ENCODE results near the gene ENHO.
"Not testable (repeated sequence)": the region's sequence is repeated elsewhere in the genome, so short reads cannot be mapped to it uniquely, and the experiment has no call there.

ENHO gene

DNA sequence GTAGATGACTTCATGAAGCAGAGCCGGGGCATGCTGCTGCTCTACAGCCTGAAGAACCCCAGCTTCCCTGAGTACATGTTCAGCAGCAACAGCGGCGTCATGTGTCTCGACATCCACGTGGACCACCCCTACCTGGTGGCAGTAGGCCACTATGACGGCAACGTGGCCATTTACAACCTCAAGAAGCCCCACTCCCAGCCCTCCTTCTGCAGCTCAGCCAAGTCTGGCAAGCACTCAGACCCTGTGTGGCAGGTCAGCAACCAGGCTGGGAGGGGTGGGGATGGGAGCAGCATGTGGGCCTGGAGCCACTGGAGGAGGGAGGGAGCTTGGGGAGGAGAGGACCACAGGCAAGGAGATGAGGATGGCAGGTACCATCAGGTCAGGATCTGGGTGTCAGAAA is 16.2 kb downstream of the ENHO start:
- no peak for DNase-seq (ENCODE audit: low read depth)

DNA sequence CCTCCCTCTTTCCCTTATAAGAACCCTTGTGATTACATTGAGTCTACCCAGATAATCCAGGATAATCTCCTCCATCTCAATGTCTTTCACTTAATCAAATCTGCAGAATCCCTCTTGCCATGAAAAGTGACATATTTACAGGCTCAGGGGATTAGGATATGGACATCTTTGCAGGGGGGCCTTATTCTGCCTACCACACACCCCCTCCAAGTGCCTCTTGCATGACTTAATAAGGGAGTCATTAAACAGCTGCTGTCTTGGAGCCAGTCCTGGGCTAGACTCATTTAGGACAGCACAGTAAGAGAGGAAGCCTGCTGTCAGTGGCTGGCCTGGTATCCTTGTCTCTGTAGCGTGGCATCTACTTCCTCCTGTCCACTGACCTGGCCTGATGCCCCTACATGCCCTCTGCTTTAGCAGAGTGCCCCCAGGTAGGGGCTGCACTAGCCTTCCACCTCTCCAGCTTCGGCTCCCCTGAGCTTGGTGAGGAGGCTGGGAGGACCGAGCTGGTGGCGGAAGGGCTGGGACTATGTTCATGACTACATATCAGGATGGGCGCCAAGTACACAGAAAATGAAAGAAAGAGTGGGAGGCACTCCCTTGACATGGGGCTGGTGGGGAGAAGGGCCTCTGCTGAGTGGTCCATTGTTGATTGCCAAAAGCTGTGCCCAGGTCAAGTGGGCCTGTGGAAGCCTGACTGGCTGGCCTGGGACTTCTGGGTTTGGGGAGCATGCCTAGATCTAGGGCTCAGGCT is 17.2 kb downstream of the ENHO start:
- no peak for DNase-seq (ENCODE audit: low read depth)

DNA sequence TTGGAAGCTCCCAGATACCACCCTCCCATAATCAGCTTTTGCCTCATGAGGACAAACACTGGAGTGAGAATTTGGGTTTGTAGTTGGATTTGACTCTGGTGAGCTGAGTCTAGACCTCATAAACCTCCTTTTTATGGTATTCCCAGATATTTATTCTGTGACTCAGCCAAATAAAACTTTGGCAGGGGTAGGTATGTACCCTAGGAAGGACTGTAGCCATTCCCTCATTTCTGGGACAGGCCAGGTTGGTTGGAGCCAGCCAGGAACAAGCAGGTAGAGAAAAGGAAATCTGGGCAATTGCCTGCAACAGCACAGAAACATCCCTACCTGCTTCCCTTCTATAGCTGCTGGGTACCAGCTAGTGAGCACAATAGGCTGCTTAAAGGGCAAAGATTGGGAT is 19.4 kb downstream of the ENHO start:
- DNase-seq (ENCODE audit: low read depth), result no peak

DNA sequence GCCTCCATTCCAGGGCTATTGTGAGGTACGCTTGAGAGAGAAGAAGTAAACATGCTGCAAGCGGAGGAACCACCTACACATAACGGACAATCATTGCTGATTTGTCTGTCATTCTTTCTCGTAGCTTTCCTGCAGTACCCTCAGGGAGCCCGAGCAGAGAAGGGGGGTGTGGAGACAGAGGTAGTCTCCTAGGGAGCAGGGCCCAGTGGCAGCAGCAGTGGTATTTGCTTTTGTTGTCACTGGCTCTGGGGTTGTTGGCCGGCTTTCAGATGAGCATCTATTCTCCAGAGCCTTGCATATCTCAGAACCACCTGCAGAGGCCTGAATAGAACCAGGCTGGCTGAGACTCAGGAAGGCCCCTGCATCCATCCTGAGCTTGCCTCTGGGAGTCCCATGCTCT is 19.9 kb downstream of the ENHO start:
- no peak for DNase-seq (ENCODE audit: low read depth)

DNA sequence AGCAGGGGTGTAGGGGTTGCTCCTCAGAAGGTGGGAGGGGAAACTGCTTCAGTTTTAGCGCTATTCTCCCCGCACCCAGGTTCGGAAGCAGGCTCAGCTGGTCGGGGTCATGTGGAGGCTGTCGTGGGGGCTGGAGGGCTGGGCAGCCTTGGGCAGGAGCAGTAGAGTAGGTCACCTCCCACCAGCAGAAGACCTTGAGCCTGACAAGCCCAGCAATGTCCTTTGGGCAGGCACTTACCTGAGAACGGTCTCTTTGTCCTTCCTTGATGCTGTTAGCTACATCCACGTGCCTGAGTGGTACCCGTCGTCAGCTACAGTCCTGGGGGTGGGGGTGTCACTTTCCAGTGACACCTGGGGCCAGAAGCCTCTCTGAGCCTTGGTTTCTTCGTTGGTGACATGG is 20.3 kb downstream of the ENHO start:
- no peak for DNase-seq (ENCODE audit: low read depth)

DNA sequence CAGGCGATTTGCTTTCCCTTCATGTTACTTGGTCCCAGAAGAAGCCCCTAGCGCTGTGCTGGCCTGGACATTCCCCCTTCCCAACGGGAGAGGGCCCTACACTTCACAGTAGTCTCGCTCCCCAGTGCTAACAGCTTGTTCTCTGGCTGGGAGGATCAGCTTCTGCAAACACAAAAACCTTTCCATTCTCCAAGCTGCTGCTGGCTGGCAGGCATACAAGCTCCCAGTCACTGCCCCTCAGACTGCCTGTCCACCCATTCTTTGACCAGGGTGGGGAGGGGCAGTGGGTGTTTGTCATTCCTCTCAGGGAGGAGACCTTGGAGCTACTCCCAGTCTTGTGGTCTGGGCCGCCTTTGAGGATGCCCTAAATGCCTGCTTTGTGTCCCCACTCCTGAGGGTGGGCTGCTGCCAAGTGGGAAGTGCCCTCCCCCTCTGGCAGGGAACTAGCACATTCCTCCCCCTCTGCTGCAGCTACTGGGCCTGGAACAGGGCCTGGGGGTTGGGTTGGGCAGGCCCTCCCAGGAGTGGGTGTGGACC is 20.8 kb downstream of the ENHO start:
- DNase-seq (ENCODE audit: low read depth), result no peak

DNA sequence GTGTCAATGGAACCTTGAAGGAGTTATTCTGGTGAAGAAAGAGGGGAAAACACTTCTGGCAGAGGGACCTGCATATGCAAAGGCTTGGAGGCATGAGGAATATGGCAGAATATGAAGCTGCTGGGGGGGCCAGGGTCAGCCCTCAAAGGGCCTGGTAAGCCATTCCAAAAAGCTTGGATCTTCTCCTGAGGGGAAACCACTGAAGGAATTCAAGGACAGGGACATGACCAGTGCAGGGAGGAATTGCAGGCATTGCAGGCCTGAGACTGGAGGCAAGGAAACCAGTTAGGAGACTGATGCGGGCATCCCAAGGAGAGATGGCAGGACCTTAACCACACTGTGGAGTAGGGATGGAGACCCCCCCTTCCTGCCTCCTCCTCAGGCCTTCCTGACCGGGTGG is 21.4 kb downstream of the ENHO start:
- DNase-seq (ENCODE audit: low read depth), result no peak

DNA sequence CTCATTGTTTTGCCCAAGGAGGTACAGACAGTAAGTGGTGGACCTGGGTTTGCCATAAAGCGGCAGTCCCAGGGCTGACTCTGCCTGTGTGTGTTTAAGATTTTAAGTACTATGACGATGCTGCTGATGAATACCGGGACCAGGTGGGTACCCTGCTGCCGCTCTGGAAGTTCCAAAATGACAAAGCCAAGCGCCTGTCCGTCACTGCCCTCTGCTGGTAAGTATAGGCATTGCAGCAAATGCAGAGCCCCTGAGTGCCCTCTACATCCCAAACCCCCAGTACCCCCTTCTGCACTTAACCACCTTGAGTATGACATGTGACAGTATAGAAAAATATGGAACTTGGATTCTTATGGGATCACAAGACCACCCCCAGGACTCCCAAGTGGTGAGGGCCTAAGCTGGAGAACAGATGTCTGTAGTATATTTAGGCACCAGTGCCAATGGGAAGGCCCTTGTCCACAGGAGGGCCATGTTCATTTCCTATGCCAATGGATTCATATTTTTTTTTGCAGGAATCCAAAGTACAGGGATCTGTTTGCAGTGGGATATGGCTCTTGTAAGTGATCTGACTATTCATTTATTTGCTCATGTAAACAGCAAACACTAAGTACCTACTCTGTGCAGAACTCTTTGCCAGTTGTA is 22.0 kb downstream of the ENHO start:
- peak; percentile 66 for DNase-seq (ENCODE audit: low read depth)

DNA sequence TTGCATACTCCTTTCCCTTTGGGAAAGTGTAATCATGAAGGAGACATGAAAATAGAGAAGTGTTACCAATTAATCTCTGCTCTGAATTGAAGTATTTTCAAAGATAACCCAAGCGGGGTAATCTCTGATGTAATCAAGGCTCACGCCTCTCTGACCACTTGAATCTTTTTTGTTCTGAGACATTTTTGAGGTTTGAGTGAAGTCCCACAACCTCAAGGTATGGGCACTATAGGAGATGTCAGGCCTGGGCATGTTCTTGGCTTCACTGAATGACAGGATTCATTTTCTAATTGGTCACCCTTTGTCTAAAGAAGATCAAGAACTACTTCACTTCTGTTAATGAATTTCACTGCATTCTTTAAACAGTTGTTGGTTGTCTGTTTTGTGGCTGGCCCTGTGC is 23.7 kb downstream of the ENHO start:
- no peak for DNase-seq (ENCODE audit: low read depth)

DNA sequence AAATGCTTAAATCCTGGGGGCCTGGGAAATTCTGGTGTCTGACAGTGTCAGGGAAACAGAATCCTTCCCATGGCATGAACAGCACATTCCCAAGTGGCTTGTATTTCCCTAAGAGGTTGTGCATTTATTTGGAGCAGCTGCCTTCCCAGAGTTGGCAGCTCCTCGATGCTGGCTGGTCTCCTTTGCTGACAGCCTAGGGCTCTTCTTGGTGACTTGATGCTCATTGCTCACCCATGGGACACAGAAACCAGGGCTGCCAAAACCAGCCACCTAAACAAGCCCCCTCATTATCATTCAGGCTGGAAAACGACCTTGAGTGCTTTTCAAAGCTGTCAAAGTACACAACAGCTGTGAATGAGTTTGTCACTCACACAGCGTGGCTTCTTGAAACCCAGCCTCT is 24.2 kb downstream of the ENHO start:
- DNase-seq (ENCODE audit: low read depth), result no peak

DNA sequence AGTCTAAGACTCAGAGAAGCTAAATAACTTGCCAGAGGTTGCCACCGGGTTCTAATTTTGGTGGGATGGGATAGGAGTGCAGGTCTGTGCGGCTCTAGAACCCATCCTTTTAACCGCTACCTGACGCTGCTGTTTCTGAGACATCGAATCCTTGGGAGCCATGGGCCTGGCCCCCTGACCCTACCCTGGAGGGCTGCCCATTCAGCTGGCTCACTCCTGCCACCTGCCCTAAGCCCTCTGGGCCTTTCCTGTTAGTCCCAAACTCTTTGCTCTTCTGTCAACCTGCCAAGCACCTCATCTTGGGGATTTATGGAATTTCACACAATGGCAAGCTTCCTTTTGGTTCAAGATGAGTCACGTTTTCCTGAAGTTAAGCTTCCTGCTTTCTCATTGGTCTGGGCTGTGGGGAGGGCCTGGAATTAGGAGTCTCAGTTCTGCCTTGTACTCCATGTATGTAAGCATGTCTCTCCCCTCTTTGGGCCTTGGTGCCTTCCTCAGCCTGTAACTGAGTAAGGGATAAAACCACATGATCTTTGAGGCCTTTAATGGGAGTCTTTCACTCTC is 26.6 kb downstream of the ENHO start:
- no peak for DNase-seq (ENCODE audit: low read depth)

DNA sequence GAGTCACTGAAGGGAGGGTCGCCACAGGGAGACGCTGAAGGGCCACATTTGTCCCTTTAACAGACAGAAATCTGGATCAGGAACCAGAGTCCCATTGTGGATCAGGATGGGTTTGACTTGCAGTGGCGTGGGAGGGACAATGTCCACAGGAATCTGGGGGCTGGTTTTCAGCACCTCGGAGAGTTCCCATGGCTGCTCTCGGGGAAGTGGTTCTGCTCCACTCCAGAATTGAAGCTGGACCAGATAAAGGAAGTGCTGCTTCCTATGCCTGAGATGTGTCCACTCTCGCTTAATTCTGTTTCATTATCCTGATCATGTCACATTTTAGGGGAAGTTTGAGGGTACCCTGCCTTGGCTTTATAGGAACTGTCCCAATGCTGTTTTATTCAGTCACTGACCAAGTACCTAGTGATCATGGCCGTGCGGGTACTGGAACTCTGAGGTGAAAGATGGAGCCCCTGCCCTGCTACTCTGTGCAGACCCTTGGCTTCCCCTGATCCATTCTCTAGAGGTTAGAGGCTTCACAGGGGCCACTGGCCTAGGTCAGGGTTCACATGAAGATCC is 28.7 kb downstream of the ENHO start:
- DNase-seq (ENCODE audit: low read depth), result no peak

DNA sequence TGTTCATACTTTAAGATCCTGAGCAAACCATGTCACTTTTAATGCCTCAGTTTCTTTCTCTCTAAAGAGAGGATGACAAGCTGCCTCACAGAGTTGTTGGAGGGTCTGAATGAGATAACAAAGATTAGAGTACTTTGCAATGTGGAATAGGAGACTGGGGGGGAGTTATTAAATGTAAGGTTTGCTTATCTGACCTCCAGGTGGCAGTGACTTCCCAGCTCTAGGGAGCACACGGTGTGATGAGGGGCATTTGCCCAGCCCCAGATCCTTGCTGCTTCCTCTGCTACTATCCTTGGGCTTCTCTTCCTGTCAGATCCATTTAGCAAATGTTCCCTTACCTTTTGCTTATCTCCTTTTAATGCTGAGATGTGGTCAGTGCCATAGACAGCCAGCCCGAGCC is 30.7 kb downstream of the ENHO start:
- DNase-seq (ENCODE audit: low read depth), result no peak

DNA sequence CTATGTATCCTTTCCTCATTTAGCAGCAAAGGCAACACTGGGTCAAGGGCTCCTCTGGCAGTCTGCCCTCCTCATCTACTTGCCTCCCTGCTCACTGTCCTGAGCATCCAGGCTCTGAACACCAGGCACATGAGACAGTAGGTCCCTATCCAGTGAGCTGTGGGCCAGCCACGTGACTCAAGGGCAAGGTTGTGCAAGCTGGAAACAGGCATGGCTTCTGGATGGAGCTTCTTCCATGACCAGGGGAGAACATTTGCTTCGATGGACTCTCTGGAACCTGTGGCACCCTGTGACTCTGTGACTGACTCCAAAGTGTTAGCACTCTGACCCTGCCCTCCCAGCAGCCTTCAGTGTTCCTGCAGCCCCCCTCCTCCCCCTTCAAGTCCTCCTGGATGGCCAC is 31.2 kb downstream of the ENHO start:
- DNase-seq (ENCODE audit: low read depth), result no peak

DNA sequence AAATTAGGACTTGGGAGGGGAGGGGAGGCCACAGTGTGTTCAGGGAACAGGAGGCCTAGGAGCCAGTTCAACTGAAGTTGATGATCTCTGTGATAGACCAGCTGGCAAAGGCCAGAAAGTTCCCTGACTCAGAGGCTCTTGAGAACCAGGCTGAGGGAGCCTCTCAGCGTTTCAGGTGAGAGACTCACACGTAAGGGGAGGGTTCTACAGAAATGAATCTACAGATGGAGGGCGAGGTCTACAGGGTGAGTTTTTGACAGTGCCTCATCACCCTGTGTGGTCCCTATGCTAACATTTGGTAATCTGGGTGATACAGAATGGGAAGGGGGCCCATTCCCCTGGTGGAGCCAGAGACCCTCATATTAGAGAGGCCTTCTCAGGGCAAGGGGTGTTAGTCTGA is 32.0 kb downstream of the ENHO start:
- no peak for DNase-seq (ENCODE audit: low read depth)

DNA sequence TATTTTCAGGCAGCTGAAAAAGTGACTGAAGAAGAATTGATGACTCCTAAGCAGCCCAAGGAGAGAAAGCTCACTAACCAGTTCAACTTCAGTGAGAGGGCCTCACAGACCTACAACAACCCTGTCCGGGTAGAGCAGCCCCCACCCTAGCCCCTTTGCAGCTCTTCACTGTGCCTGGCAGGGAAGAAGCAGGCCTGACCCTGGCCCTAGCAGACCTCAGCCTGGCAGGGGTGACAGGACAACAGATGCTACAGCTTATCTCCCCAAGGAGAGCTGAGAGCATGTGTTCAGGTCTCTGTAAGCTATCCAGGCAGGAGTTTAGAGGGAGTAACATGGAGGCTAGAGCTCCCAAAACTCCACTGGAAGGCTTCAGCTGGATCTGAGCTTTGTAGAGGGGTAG is 32.4 kb downstream of the ENHO start:
- DNase-seq (ENCODE audit: low read depth), result no peak

DNA sequence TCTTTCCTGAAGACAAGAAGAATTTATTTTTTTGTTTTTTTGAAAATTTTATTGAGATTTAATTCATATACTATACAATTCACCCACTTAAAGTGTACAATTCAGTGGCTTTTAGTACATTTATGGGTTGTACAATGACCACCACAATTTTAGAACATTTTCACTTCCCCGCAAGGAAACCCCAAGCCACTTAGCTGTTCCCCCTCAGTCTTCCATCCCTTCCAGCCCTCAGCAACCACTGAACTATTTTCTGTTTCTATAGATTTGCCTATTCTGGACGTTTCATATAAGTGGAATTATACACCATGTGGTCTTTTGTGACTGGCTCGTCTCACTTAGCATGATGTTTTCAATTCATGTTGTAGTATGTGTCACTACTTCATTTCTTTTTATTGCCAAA is 36.2 kb downstream of the ENHO start:
- no peak for DNase-seq (ENCODE audit: low read depth)

DNA sequence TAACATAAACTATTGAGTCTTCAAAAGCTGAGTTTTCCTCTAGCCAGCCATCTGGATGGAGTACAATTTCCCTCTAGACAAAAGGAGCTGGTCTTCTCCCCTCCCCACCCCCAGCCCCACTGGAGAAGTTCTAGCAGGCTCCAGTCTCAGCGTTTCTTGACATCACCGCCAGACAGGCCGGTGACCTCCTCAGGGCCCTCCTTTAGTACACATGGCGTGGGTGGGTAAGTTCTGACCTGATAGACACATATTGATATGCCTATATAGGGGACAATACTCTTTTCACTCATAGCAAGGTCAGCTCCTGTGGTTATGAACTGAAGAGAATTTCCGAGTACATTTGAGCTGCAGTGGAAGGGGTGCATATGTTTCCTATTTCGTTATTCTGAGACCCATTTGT is 37.0 kb downstream of the ENHO start:
- no peak for DNase-seq (ENCODE audit: low read depth)

DNA sequence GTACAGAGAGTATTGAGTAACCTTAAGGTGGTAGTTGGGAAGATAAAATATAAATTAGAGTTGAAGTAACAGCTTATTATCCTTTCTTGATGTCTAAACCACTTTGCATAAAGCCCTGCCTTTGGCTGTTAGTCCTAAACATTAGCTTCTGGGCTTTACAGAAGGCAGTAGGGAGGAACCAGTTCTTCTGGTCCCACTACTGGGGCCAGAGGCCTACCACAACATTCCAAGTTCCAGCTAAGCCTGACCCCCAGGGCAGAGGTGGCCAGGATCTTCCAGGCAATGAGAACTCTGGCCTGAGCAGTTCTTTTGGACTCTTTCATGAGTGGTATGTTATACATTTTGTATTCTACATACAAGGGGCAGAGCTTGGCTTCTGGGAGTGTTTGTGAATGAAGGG is 38.1 kb downstream of the ENHO start:
- no peak for DNase-seq (ENCODE audit: low read depth)

DNA sequence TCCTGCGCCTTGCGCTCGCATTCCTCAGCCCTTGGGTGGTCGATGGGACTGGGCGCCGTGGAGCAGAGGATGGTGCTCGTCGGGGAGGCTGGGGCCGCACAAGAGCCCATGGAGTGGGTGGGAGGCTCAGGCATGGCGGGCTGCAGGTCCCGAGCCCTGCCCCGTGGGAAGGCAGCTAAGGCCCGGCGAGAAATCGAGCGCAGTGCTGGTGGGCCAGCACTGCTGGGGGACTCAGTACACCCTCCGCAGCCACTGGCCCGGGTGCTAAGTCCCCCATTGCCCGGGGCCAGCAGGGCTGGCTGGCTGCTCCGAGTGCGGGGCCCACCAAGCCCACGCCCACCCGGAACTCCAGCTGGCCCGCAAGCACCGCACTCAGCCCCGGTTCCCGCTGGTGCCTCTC is 40.0 kb downstream of the ENHO start:
- not testable (repeated sequence) for DNase-seq (ENCODE audit: low read depth)

DNA sequence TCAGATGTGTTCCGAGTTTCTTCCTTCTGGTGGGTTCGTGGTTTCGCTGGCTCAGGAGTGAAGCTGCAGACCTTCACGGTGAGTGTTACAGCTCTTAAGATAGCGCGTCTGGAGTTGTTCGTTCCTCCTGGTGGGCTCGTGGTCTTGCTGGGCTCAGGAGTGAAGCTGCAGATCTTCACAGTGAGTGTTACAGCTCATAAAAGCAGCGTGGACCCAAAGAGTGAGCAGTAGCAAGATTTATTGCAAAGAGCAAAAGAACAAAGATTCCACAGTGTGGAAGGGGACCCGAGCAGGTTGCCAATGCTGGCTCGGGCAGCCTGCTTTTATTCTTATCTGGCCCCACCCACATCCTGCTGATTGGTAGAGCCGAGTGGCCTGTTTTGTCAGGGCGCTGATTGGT is 41.2 kb downstream of the ENHO start:
- not testable (repeated sequence) for DNase-seq (ENCODE audit: low read depth)

DNA sequence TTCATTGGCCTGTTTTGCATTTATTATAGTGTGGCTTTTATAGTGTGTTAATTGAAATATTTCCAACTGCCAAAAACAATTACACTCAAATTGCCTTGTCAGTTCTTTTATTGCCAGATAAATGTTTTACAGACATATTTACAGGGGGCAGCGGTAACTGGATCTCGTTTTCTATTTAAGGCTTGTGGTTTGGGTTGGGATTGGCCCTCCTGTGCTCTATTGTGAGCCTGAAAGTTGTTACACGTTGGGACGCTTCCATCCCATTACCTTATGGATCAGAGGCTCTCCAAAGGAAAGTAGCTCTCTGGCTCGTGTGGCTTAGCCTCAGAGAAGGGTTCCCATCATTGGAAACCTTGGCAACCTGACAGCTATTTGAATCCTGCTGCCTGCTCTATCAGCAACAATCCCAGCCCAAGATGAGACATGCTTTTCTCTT is 43.3 kb downstream of the ENHO start:
- no peak for DNase-seq (ENCODE audit: low read depth)

DNA sequence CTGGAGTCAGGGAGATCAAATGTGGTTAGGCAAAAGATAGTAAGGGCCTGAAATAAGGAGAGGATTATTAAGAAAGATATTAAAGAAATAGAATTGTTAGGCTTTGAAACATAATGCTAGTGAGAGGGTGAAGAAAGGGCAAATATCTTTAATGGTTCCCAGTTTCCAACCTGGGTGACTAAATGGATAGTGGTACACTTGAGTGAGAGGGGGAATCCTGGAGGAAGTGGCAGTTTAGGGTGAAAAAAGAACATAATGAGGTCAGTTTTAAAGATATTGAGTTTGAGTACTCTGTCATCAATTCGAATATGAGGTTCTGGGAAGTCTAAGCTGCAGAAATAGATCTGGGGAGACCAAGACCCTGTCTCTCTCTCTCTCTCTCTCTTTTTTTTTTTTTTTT is 45.2 kb downstream of the ENHO start:
- DNase-seq (ENCODE audit: low read depth), result no peak

Measured in stimulated activated CD4-positive, alpha-beta T cell treated with anti-CD3 and anti-CD28 coated beads, Interleukin-2, amount 100 ng/mL, for 4 hours (primary cell).